PC-9 (cell line): ENCODE results near the gene B3GNT5. TPM values are rescaled to one million over a fixed set of nuclear protein-coding genes. Genes with fewer than 3 reads are reported as not detected.

Experiments used
- BruUV-seq: library from RNA; stranded (reverse); fragments of 400-500 nt; replicated peaks from 2 replicates; lab custom pipeline; 2021; lab: Mats Ljungman, UMichigan
- CTCF ChIA-PET: fragments of 300-600 bp; sonication (Branson Sonifier 250); formaldehyde crosslinking; loops from one replicate; lab custom pipeline; 2022; ENCODE audit warnings: antibody characterized with exemption; lab: Charles Lee
- POLR2A ChIA-PET: fragments of 300-600 bp; sonication (Branson Sonifier 250); formaldehyde crosslinking; loops from one replicate; lab custom pipeline; 2022; ENCODE audit warnings: antibody characterized with exemption; ENCODE audit not compliant: unreplicated experiment; lab: Charles Lee
- DNase-seq, 2 experiments: peaks; one replicate each; pipeline versions ENCODE4 v3.0.0 to v3.0.0-alpha.2; 2015 to 2022; ENCODE audit warnings: mixed read lengths in 1 of 2
- H2AFZ ChIP-seq: fragments of 200-600 bp; sonication (generic); 2 replicates; pipeline ENCODE4 v1.8.1; 2017; ENCODE audit warnings: antibody characterized with exemption
- H3F3A ChIP-seq: fragments of 200-600 bp; sonication (generic); 2 replicates; pipeline ENCODE4 v1.8.1; 2017; ENCODE audit warnings: antibody characterized with exemption, mild to moderate bottlenecking, low read depth; ENCODE audit not compliant: insufficient read depth
- H3K27ac ChIP-seq: fragments of 200-600 bp; sonication (generic); 2 replicates; pipeline ENCODE4 v1.6.1; 2016; ENCODE audit warnings: mixed run types
- H3K27me3 ChIP-seq: fragments of 200-600 bp; sonication (generic); 2 replicates; pipeline ENCODE4 v1.6.1; 2016; ENCODE audit warnings: low read depth, mixed run types; ENCODE audit not compliant: insufficient read depth
- H3K36me3 ChIP-seq: fragments of 200-600 bp; sonication (generic); 2 replicates; pipeline ENCODE4 v1.6.1; 2016; ENCODE audit warnings: low read depth, mixed run types
- H3K4me1 ChIP-seq: fragments of 200-600 bp; sonication (generic); replicated peaks from 2 replicates; pipeline ENCODE4 v1.6.1; 2016; ENCODE audit warnings: mixed run types; ENCODE audit not compliant: insufficient read depth
- H3K4me2 ChIP-seq: fragments of 200-600 bp; sonication (generic); 2 replicates; pipeline ENCODE4 v1.6.1; 2017; ENCODE audit warnings: mixed run types
- H3K4me3 ChIP-seq: fragments of 200-600 bp; sonication (generic); 2 replicates; pipeline ENCODE4 v1.6.1; 2016; ENCODE audit warnings: mixed run types
- H3K79me2 ChIP-seq: fragments of 200-600 bp; sonication (generic); 2 replicates; pipeline ENCODE4 v1.6.1; 2017; ENCODE audit warnings: low read depth, mixed run types
- H3K9me2 ChIP-seq: fragments of 200-600 bp; sonication (generic); 2 replicates; pipeline ENCODE4 v1.8.1; 2017; ENCODE audit warnings: mild to moderate bottlenecking; ENCODE audit not compliant: insufficient read depth
- H3K9me3 ChIP-seq: fragments of 200-600 bp; sonication (generic); 2 replicates; pipeline ENCODE4 v1.8.1; 2016; ENCODE audit warnings: low read depth; ENCODE audit not compliant: insufficient read depth
- H4K20me1 ChIP-seq: fragments of 200-600 bp; sonication (generic); 2 replicates; pipeline ENCODE4 v1.8.1; 2017; ENCODE audit not compliant: insufficient read depth
- CTCF ChIP-seq: fragments of 200-600 bp; sonication (generic); conservative IDR thresholded peaks from 2 replicates; pipeline ENCODE4 v1.6.1; 2017; ENCODE audit warnings: mixed run types, antibody characterized with exemption, mild to moderate bottlenecking, moderate library complexity
- EZH2 ChIP-seq: fragments of 200-600 bp; sonication (generic); IDR thresholded peaks from 2 replicates; pipeline ENCODE4 v1.8.0; 2017; ENCODE audit warnings: antibody characterized with exemption, low read depth
- intact Hi-C: fragments of 100-400 bp; cut with micrococcal nuclease; formaldehyde crosslinking; loops from one replicate; pipeline ENCODE4 v1.10.0; 2022; ENCODE audit not compliant: unreplicated experiment
- total RNA-seq: library from RNA; stranded (reverse); gene quantifications from 2 replicates; pipeline ENCODE4 v1.2.3, GENCODE V29; 2021

B3GNT5 gene
- total RNA-seq, 1 experiment from 2014 or later: 30.7 TPM

- TF ChIP-seq CTCF (no peak), EZH2 (no peak)
- no peaks in the 10 kb centered on the region for H3K9me2 ChIP-seq
- no peaks in the 10 kb centered on the region for H3K9me3 ChIP-seq
- H3K79me2 ChIP-seq: peaks cover 20% of the 10 kb centered on the region
- no peak overlapping the region for H2AFZ ChIP-seq
- H3K27me3 ChIP-seq: no peaks in the 10 kb centered on the region
- peaks cover 31% of the 10 kb centered on the region for H3F3A ChIP-seq
- H3K27ac ChIP-seq: peak overlapping the region; percentile 51
- CTCF ChIA-PET: no interaction called here
- no peak overlapping the region for H3K4me2 ChIP-seq
- no peaks in the 10 kb centered on the region for H4K20me1 ChIP-seq
- intact Hi-C loops: no loop called here
- peaks cover 56% of the 10 kb centered on the region for H3K4me1 ChIP-seq
- no peak for DNase-seq
- no TSS peak for BruUV-seq
- POLR2A ChIA-PET: no interaction called here
- peaks cover 6% of the 10 kb centered on the region; the same call in 1 of the 2 replicates for H3K36me3 ChIP-seq
- no peak overlapping the region for H3K4me3 ChIP-seq
Observed at GRCh38 chr3:183278479-183279088, 25.5 kb downstream of the B3GNT5 start.

- Histone ChIP-seq H3K79me2 (peaks cover 15% of the 10 kb centered on the region), H3F3A (peaks cover 28% of the 10 kb centered on the region), H3K27me3 (no peaks in the 10 kb centered on the region), H3K4me2 (no peak overlapping the region), H2AFZ (no peak overlapping the region), H3K9me2 (no peaks in the 10 kb centered on the region), H3K4me3 (no peak overlapping the region), H3K4me1 (peaks cover 56% of the 10 kb centered on the region), H4K20me1 (no peaks in the 10 kb centered on the region), H3K9me3 (no peaks in the 10 kb centered on the region), H3K36me3 (0 out of 2 replicates have a peak, but pooled peaks cover 2% of the 10 kb centered on the region), H3K27ac (0 out of 2 replicates have a peak overlapping the region, but pooled peaks have one; percentile 51)
- CTCF ChIA-PET: no interaction called here
- no TSS peak for BruUV-seq
- intact Hi-C loops: no loop called here
- DNase-seq: no peak
- TF ChIP-seq CTCF (no peak), EZH2 (no peak)
- POLR2A ChIA-PET: no interaction called here
Observed at GRCh38 chr3:183279371-183279770, 26.3 kb downstream of the B3GNT5 start.

- TF ChIP-seq EZH2 (no peak), CTCF (no peak)
- Histone ChIP-seq H3K4me3 (no peak overlapping the region), H3K9me3 (no peaks in the 10 kb centered on the region), H3K4me2 (no peak overlapping the region), H3K9me2 (no peaks in the 10 kb centered on the region), H3K79me2 (peaks cover 12% of the 10 kb centered on the region), H3K36me3 (no peaks in the 10 kb centered on the region), H3K4me1 (peaks cover 54% of the 10 kb centered on the region), H2AFZ (no peak overlapping the region), H3K27ac (no peak overlapping the region), H3F3A (peaks cover 27% of the 10 kb centered on the region), H3K27me3 (no peaks in the 10 kb centered on the region), H4K20me1 (no peaks in the 10 kb centered on the region)
- no TSS peak for BruUV-seq
- ChIA-PET POLR2A (interaction anchor here (0.6 kb wide), 1 partner anchor 760 kb away, joined by 3 read pairs; no protein-coding TSS in a partner anchor), CTCF (interaction anchor here (0.7 kb wide), 1 partner anchor 13 kb away, joined by 8 read pairs; no protein-coding TSS in a partner anchor)
- DNase-seq: no peak
- intact Hi-C loops: no loop called here
Observed at GRCh38 chr3:183281126-183281797, 28.2 kb downstream of the B3GNT5 start.
